Epithelial cell of prostate (primary cell): ENCODE measurements around the gene ITPR1.

Experiments used
- DNase-seq: peaks from one replicate; pipeline ENCODE4 v3.0.0-alpha.2; 2011; ENCODE audit warnings: low read depth, low spot score
- H3K27ac ChIP-seq: fragments of 450-650 bp; 2 replicates; pipeline ENCODE4 v1.5.1; 2017; ENCODE audit warnings: mild to moderate bottlenecking

Gene ITPR1

GRCh38 chr3:4529876-4530588 is 36.9 kb downstream of the ITPR1 start:
- no peak for DNase-seq
- no peak overlapping the region for H3K27ac ChIP-seq

GRCh38 chr3:4531478-4532025 is 38.4 kb downstream of the ITPR1 start:
- DNase-seq, result no peak
- no peak overlapping the region for H3K27ac ChIP-seq

DNA sequence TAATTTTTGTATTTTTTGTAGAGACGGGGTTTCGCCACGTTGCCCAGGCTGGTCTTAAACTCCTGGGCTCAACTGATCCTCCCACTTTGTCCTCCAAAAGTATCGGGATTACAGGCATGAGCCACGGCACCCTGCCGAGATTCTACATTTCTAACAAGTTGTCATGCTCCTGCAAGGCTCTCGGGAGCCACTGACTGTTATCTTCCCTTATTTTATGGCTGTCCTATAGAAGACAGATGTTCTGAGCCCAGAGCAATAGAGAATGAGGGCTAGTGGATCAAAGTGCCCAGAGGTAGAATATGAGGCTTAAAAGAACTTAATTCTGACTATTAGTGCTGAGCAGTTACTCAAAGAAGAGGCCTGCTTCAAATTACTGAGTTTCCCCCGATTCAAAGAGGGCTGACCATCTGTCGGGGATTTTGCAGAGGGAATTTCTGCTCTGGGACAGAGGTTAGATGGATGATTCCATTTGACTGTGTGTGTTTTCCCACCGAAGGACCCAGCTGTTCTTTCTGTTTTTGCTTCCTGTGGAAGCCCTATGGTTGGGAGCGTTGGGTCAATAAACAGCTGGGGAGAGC is 39.5 kb downstream of the ITPR1 start:
- H3K27ac ChIP-seq, result no peak overlapping the region
- no peak for DNase-seq

- no peak overlapping the region for H3K27ac ChIP-seq
- DNase-seq, result no peak
Observed at GRCh38 chr3:4533489-4534443, 40.6 kb downstream of the ITPR1 start.

- H3K27ac ChIP-seq, result no peak overlapping the region
- DNase-seq, result no peak
Observed at GRCh38 chr3:4534906-4535305, 41.8 kb downstream of the ITPR1 start.

- H3K27ac ChIP-seq, result no peak overlapping the region
- no peak for DNase-seq
Observed at GRCh38 chr3:4536260-4536659, 43.1 kb downstream of the ITPR1 start.

GRCh38 chr3:4540267-4540666 is 47.1 kb downstream of the ITPR1 start:
- DNase-seq, result no peak
- H3K27ac ChIP-seq, result no peak overlapping the region

DNA sequence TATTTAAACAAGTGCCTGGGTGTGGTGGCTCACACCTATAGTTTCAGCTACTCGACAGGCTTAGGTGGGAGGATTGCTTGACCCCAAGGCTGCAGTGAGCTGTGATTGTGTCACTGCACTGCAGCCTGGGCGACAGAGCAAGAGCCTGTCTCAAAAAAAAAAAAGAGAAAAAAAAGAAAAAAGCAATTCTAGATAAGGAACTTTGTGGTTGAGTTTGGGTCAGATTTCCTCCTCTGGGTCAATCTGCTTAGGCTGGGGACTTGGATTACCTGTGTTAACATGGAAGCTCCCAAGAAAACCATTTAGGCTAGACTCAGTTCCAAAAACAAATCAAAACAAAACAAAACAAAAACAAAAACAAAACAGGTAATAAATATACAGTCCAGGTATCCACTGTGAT is 50.0 kb downstream of the ITPR1 start:
- no peak overlapping the region for H3K27ac ChIP-seq

GRCh38 chr3:4546346-4547178 is 53.4 kb downstream of the ITPR1 start:
- H3K27ac ChIP-seq, result no peak overlapping the region
- DNase-seq, result no peak

More for the DNA sequence above, 50.0 kb downstream of the ITPR1 start:
- no peak for DNase-seq

DNA sequence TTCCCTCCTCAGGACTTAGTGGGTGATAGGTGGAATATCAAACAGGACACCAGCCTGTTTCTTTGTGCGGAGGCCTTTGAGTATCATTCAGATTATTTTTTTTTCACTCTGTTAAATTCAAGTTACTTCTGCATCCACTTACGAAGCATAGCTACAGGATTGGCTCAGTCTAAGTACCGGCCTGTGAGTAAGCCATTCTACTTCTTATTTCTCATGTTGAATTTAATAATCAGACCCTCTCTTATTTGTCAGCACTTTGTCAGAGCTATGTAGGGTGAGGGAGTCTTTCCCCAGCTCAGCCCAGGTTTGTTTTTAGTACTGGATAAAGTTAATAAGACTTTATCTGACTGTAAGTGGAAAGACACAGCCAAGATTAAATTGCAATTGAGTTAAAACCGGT is 54.7 kb downstream of the ITPR1 start:
- no peak overlapping the region for H3K27ac ChIP-seq
- DNase-seq, result no peak

DNA sequence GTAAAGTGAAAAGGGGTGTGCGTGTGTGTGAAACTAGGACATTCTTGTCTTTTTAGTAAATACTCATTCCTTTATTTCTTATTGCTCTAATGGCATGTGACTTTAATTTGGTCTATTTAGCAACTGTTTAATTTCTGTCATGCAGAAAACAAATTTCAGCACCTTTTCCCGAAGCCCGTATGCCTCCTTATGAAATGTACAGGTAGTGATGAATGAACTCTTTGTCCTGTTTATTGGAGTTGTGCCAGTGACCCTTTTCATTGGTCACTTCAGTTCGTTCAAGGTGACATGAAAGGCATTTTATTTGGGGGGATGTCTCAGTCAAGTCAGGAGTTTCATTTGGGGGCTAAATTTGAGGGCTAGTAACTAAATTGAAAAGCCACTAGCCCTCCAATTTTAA is 55.2 kb downstream of the ITPR1 start:
- no peak overlapping the region for H3K27ac ChIP-seq

GRCh38 chr3:4548780-4549179 is 55.6 kb downstream of the ITPR1 start:
- no peak overlapping the region for H3K27ac ChIP-seq
- DNase-seq, result no peak

More for the DNA sequence above, 55.2 kb downstream of the ITPR1 start:
- no peak for DNase-seq

- H3K27ac ChIP-seq, result no peak overlapping the region
- no peak for DNase-seq
Observed at GRCh38 chr3:4549896-4550295, 56.7 kb downstream of the ITPR1 start.

- no peak for DNase-seq
- no peak overlapping the region for H3K27ac ChIP-seq
Observed at GRCh38 chr3:4551051-4551711, 58.0 kb downstream of the ITPR1 start.

DNA sequence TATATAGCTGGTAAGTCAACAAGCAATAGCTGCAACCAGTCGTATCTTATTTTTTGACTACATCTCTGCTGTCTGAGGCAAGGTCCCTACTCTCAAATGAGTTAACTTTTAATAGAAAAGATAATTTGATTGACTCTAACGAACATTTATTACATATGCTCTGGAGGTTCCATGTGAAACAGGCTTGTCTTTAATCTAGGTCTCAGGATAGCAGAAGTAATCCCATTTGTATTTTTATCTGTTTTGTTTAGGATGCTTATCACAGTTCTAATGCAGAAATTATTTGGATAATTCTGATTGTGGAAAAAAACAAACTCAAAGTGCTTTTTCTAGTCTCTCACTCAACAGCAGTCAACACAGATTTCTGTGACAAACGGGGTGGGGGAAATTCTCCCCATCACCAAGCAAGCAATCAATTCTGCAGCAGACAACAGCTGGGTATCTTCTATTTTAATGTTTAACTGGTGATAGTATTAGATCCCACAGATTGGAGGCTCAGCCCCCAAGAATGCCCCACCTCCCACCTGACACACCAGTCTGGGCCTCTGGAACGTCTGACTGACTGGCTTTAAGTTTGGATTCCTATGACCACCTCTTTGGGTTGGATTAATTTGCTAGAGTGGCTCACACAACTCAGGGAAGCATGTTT is 58.8 kb downstream of the ITPR1 start:
- H3K27ac ChIP-seq, result no peak overlapping the region
- DNase-seq, result no peak

DNA sequence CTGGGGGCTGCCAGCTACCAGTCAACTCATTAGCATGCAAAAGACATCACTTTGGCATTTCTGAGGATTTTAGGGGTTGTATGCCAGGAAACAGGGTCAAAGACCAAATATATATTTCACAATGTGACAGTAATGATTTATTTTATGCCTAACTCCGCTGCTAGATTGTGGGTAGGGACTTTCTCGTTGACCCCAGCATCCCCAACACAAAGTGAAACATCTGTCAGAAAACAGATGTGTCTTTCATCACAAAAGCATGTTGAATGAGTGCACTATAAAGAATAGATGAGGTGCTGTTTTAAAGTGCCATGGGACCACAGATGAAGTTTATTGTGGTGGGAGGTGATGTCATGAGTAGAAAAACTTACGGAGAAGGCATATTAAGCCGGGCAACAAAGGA is 59.7 kb downstream of the ITPR1 start:
- no peak for DNase-seq
- H3K27ac ChIP-seq, result no peak overlapping the region

DNA sequence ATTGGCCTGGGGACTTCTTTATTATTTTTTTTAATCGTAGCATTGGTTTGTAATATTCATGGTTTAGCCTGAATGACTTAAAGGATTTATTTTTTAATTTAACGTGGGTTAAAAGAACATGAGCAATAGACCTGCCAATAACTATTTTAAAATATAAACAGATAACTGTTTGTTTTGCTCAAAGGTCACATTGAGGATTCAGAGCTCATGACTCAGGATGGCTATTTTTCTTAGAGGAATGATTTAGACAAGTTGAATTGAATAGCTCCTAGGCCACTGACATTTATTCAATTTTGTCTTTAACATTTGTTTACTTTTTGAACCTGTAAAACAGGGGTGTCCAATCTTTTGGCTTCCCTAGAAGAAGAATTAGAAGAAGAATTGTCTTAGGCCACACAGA is 68.5 kb downstream of the ITPR1 start:
- H3K27ac ChIP-seq, result no peak overlapping the region
- no peak for DNase-seq

GRCh38 chr3:4562595-4562994 is 69.4 kb downstream of the ITPR1 start:
- DNase-seq, result no peak

DNA sequence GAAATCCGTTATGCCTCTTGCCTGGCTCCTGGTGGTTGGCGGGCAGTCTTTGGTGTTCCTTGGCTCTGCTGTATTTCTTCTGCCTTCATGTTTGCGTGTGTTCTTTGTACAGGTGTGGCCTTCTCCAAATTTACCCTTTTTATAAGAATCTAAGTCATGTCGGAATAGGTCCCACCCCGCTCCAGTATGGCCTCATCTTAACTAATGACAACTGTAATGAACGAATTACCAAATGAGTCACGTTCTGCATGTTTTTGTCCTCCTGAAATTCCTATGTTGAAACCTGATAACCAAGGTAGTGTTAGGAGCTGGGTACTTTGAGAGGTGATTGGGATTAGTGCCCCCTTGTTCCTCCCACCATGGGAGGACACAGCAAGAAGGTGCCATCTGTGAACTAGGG is 71.1 kb downstream of the ITPR1 start:
- no peak for DNase-seq

More at GRCh38 chr3:4562595-4562994, 69.4 kb downstream of the ITPR1 start:
- H3K27ac ChIP-seq, result no peak overlapping the region

More for the DNA sequence above, 71.1 kb downstream of the ITPR1 start:
- no peak overlapping the region for H3K27ac ChIP-seq
